Muscle layer of duodenum (tissue), 2 donors: ENCODE results near the gene TMEM38A.
"Not testable (repeated sequence)": the region's sequence is repeated elsewhere in the genome, so short reads cannot be mapped to it uniquely, and the experiment has no call there.

Experiments
- H3K27ac ChIP-seq: one replicate; pipeline ENCODE4 v1.7.0; 2013; ENCODE audit warnings: mild to moderate bottlenecking, low read length
- H3K27me3 ChIP-seq: one replicate; pipeline ENCODE4 v1.7.0; 2013; ENCODE audit warnings: low read depth, mild to moderate bottlenecking, control low read depth, low read length
- H3K36me3 ChIP-seq, 2 donors: one replicate each; pipeline ENCODE4 v1.7.0; 2013; ENCODE audit warnings: low read length in 2 of 2, control low read depth in 1 of 2, mild to moderate bottlenecking in 1 of 2; ENCODE audit not compliant: insufficient read depth in 2 of 2, control insufficient read depth in 1 of 2
- H3K4me1 ChIP-seq, 2 donors: one replicate each; pipeline ENCODE4 v1.7.0; 2013; ENCODE audit warnings: low read length in 2 of 2, mild to moderate bottlenecking in 2 of 2, control low read depth in 1 of 2, moderate library complexity in 1 of 2; ENCODE audit not compliant: insufficient read depth in 2 of 2, control insufficient read depth in 1 of 2
- H3K4me3 ChIP-seq, 2 donors: one replicate each; pipeline ENCODE4 v1.7.0; 2013; ENCODE audit warnings: low read length in 2 of 2, low read depth in 1 of 2, mild to moderate bottlenecking in 1 of 2
- H3K9me3 ChIP-seq, 2 donors: one replicate each; pipeline ENCODE4 v1.7.0; 2013; ENCODE audit warnings: low read length in 2 of 2, control low read depth in 1 of 2, mild to moderate bottlenecking in 1 of 2; ENCODE audit not compliant: control insufficient read depth in 1 of 2
- donor health status: healthy.

Gene TMEM38A

GRCh38 chr19:16638666-16639065 lies 22.3 kb upstream of the TMEM38A start:
- H3K27ac ChIP-seq, result no peak overlapping the region
- H3K4me1 ChIP-seq, result peaks cover 0 to 4% of the 10 kb centered on the region in 2 donors
- no peak overlapping the region for H3K4me3 ChIP-seq
- H3K27me3 ChIP-seq, result no peaks in the 10 kb centered on the region
- peaks cover 19 to 48% of the 10 kb centered on the region in 2 donors for H3K36me3 ChIP-seq
- no peaks in the 10 kb centered on the region for H3K9me3 ChIP-seq

- peaks cover 0 to 6% of the 10 kb centered on the region in 2 donors for H3K4me1 ChIP-seq
- H3K27ac ChIP-seq, result no peak overlapping the region
- H3K4me3 ChIP-seq, result no peak overlapping the region
- H3K27me3 ChIP-seq, result no peaks in the 10 kb centered on the region
- H3K36me3 ChIP-seq, result peaks cover 30 to 57% of the 10 kb centered on the region in 2 donors
- H3K9me3 ChIP-seq, result no peaks in the 10 kb centered on the region
Measured at GRCh38 chr19:16640951-16641350, 20.0 kb upstream of the TMEM38A start.

GRCh38 chr19:16641695-16642094 lies 19.2 kb upstream of the TMEM38A start:
- Histone ChIP-seq H3K4me1 (peaks cover 0 to 6% of the 10 kb centered on the region in 2 donors), H3K4me3 (no peak overlapping the region), H3K27ac (no peak overlapping the region), H3K36me3 (peaks cover 38 to 58% of the 10 kb centered on the region in 2 donors), H3K27me3 (no peaks in the 10 kb centered on the region), H3K9me3 (no peaks in the 10 kb centered on the region)

- Histone ChIP-seq H3K4me1 (peaks cover 0 to 3% of the 10 kb centered on the region in 2 donors), H3K27ac (no peak overlapping the region), H3K36me3 (peaks cover 36 to 64% of the 10 kb centered on the region in 2 donors), H3K27me3 (no peaks in the 10 kb centered on the region), H3K9me3 (no peaks in the 10 kb centered on the region), H3K4me3 (no peak overlapping the region)
Measured at GRCh38 chr19:16645140-16645539, 15.8 kb upstream of the TMEM38A start.

- peaks cover 51 to 71% of the 10 kb centered on the region in 2 donors for H3K36me3 ChIP-seq
- H3K27ac ChIP-seq, result no peak overlapping the region
- peaks cover 0 to 3% of the 10 kb centered on the region in 2 donors for H3K4me1 ChIP-seq
- H3K9me3 ChIP-seq, result no peaks in the 10 kb centered on the region
- H3K27me3 ChIP-seq, result no peaks in the 10 kb centered on the region
- H3K4me3 ChIP-seq, result no peak overlapping the region
Measured at GRCh38 chr19:16649734-16650133, 11.2 kb upstream of the TMEM38A start.

GRCh38 chr19:16650821-16651220 lies 10.1 kb upstream of the TMEM38A start:
- Histone ChIP-seq H3K36me3 (peaks cover 52 to 73% of the 10 kb centered on the region in 2 donors), H3K27ac (no peak overlapping the region), H3K4me1 (peaks cover 0 to under 1% of the 10 kb centered on the region in 2 donors), H3K9me3 (no peaks in the 10 kb centered on the region), H3K4me3 (no peak overlapping the region), H3K27me3 (no peaks in the 10 kb centered on the region)

- H3K4me1 ChIP-seq, H3K27me3 ChIP-seq, H3K4me3 ChIP-seq, H3K9me3 ChIP-seq, H3K27ac ChIP-seq: not testable (repeated sequence)
- peaks cover 46 to 75% of the 10 kb centered on the region in 2 donors for H3K36me3 ChIP-seq
Measured at GRCh38 chr19:16651421-16652188, 9.3 kb upstream of the TMEM38A start.

- Histone ChIP-seq H3K27me3 (no peaks in the 10 kb centered on the region), H3K4me1 (peaks cover 0 to 5% of the 10 kb centered on the region in 2 donors), H3K27ac (no peak overlapping the region), H3K36me3 (peaks cover 55 to 78% of the 10 kb centered on the region in 2 donors), H3K4me3 (no peak overlapping the region), H3K9me3 (no peaks in the 10 kb centered on the region)
Measured at GRCh38 chr19:16652854-16653253, 8.1 kb upstream of the TMEM38A start.

GRCh38 chr19:16654140-16654539 lies 6.8 kb upstream of the TMEM38A start:
- Histone ChIP-seq H3K9me3 (no peaks in the 10 kb centered on the region), H3K4me3 (no peak overlapping the region), H3K36me3 (peaks cover 59 to 83% of the 10 kb centered on the region in 2 donors), H3K4me1 (peaks cover 4 to 18% of the 10 kb centered on the region in 2 donors), H3K27ac (no peak overlapping the region), H3K27me3 (no peaks in the 10 kb centered on the region)

GRCh38 chr19:16654627-16655026 lies 6.3 kb upstream of the TMEM38A start:
- H3K36me3 ChIP-seq, result peaks cover 59 to 82% of the 10 kb centered on the region in 2 donors
- no peaks in the 10 kb centered on the region for H3K27me3 ChIP-seq
- no peak overlapping the region for H3K4me3 ChIP-seq
- H3K9me3 ChIP-seq, result no peaks in the 10 kb centered on the region
- no peak overlapping the region for H3K27ac ChIP-seq
- H3K4me1 ChIP-seq, result peaks cover 4 to 22% of the 10 kb centered on the region in 2 donors

GRCh38 chr19:16655727-16656126 lies 5.2 kb upstream of the TMEM38A start:
- no peaks in the 10 kb centered on the region for H3K9me3 ChIP-seq
- no peak overlapping the region for H3K4me3 ChIP-seq
- H3K36me3 ChIP-seq, result peaks cover 57 to 72% of the 10 kb centered on the region in 2 donors
- no peak overlapping the region for H3K27ac ChIP-seq
- peaks cover 4 to 22% of the 10 kb centered on the region in 2 donors for H3K4me1 ChIP-seq
- no peaks in the 10 kb centered on the region for H3K27me3 ChIP-seq

GRCh38 chr19:16657384-16657783 lies 3.6 kb upstream of the TMEM38A start:
- Histone ChIP-seq H3K27me3 (no peaks in the 10 kb centered on the region), H3K4me1 (peaks cover 4 to 31% of the 10 kb centered on the region in 2 donors), H3K4me3 (no peak overlapping the region), H3K27ac (no peak overlapping the region), H3K9me3 (no peaks in the 10 kb centered on the region), H3K36me3 (peaks cover 41 to 56% of the 10 kb centered on the region in 2 donors)
